ENCODE measurements around the gene OR52B6.
"Not testable (repeated sequence)": the region's sequence is repeated elsewhere in the genome, so short reads cannot be mapped to it uniquely, and the experiment has no call there.

The OR52B6 gene

GRCh38 chr11:5597953-5598352 lies 17.3 kb downstream of the OR52B6 start:
- no peak for FAIRE-seq

GRCh38 chr11:5600374-5600851 lies 19.7 kb downstream of the OR52B6 start:
- FAIRE-seq: peak; percentile 93

GRCh38 chr11:5602791-5603190 lies 22.1 kb downstream of the OR52B6 start:
- FAIRE-seq: not testable (repeated sequence)

- FAIRE-seq: no peak
Measured at GRCh38 chr11:5603326-5603725, 22.6 kb downstream of the OR52B6 start.

GRCh38 chr11:5604896-5605295 lies 24.2 kb downstream of the OR52B6 start:
- no peak for FAIRE-seq

GRCh38 chr11:5605849-5606248 lies 25.2 kb downstream of the OR52B6 start:
- no peak for FAIRE-seq

GRCh38 chr11:5608808-5609207 lies 28.1 kb downstream of the OR52B6 start:
- no peak for FAIRE-seq

- no peak for FAIRE-seq
Measured at GRCh38 chr11:5610446-5610845, 29.8 kb downstream of the OR52B6 start.

GRCh38 chr11:5611627-5612026 lies 30.9 kb downstream of the OR52B6 start:
- no peak for FAIRE-seq

- FAIRE-seq: no peak
Measured at GRCh38 chr11:5618807-5619206, 38.1 kb downstream of the OR52B6 start.

GRCh38 chr11:5620651-5621521 lies 40.2 kb downstream of the OR52B6 start:
- FAIRE-seq: no peak

- no peak for FAIRE-seq
Measured at GRCh38 chr11:5621580-5621979, 40.9 kb downstream of the OR52B6 start.

GRCh38 chr11:5622802-5623201 lies 42.1 kb downstream of the OR52B6 start:
- no peak for FAIRE-seq

- FAIRE-seq: peak; percentile 94
Measured at GRCh38 chr11:5624489-5625279, 44.0 kb downstream of the OR52B6 start, which contains the start of gene TRIM34. TRIM34 (plus strand) TSS chr11:5625001; CDS start chr11:5632332, 7,331 bp downstream.

- no peak for FAIRE-seq
Measured at GRCh38 chr11:5625281-5625680, 44.6 kb downstream of the OR52B6 start.

- no peak for FAIRE-seq
Measured at GRCh38 chr11:5626196-5626595, 45.5 kb downstream of the OR52B6 start.

GRCh38 chr11:5631417-5631816 lies 50.7 kb downstream of the OR52B6 start:
- no peak for FAIRE-seq
